WTC11 (cell line): ENCODE results near the gene OR52D1. TPM values are rescaled to one million over a fixed set of nuclear protein-coding genes. Genes with fewer than 3 reads are reported as not detected.

Source experiments
- ATAC-seq: fragments of 200-7000 bp; cut with Tn5 transposase; 2 replicates; pipeline ENCODE4 v1.10.0; 2021; ENCODE audit warnings: mild to moderate bottlenecking, moderate library complexity
- CTCF ChIA-PET: fragments of 300-600 bp; sonication (Branson Sonifier 250); formaldehyde crosslinking; loops from one replicate; lab custom pipeline; 2021; ENCODE audit warnings: antibody characterized with exemption; lab: Charles Lee
- POLR2A ChIA-PET: fragments of 350-600 bp; sonication (Branson Sonifier 250); formaldehyde crosslinking; loops from one replicate; lab custom pipeline; 2021; ENCODE audit warnings: antibody characterized with exemption; lab: Charles Lee
- DNase-seq: peaks from one replicate; pipeline ENCODE4 v3.0.0; 2021; ENCODE audit warnings: low spot score
- H3K27ac Mint-ChIP-seq: 2 replicates; pipeline ENCODE4 v1.8.0; 2021; ENCODE audit warnings: mixed read lengths
- H3K27me3 Mint-ChIP-seq: 2 replicates; pipeline ENCODE4 v1.8.0; 2021; ENCODE audit warnings: low read depth, mild to moderate bottlenecking, moderate library complexity, mixed read lengths
- H3K36me3 Mint-ChIP-seq: 2 replicates; pipeline ENCODE4 v1.8.0; 2021; ENCODE audit warnings: mixed read lengths
- H3K4me1 Mint-ChIP-seq: 2 replicates; pipeline ENCODE4 v1.8.0; 2022; ENCODE audit warnings: mixed read lengths
- H3K4me3 Mint-ChIP-seq: 2 replicates; pipeline ENCODE4 v1.8.0; 2021; ENCODE audit warnings: mild to moderate bottlenecking, moderate library complexity, mixed read lengths
- H3K9me3 Mint-ChIP-seq: 2 replicates; pipeline ENCODE4 v1.8.0; 2021; ENCODE audit warnings: mixed read lengths
- ERG ChIP-seq: fragments of 250-450 bp; sonication (Bioruptor Pico); IDR thresholded peaks from 2 replicates; pipeline ENCODE4 v1.8.0; 2021; ENCODE audit warnings: mild to moderate bottlenecking
- FOXK1 ChIP-seq: sonication (generic); formaldehyde crosslinking; IDR thresholded peaks from 2 replicates; pipeline ENCODE4 v1.8.0; 2022; ENCODE audit warnings: mild to moderate bottlenecking, moderate library complexity, missing genetic modification reagents
- MAX ChIP-seq: sonication (generic); formaldehyde crosslinking; IDR thresholded peaks from 2 replicates; pipeline ENCODE4 v1.8.0; 2022; ENCODE audit warnings: mild to moderate bottlenecking, missing genetic modification reagents
- NFATC4 ChIP-seq: fragments of 250-450 bp; sonication (Bioruptor Pico); IDR thresholded peaks from 2 replicates; pipeline ENCODE4 v1.9.0; 2021; ENCODE audit warnings: mild to moderate bottlenecking
- NR1H2 ChIP-seq: sonication (generic); formaldehyde crosslinking; IDR thresholded peaks from 2 replicates; pipeline ENCODE4 v1.9.0; 2021; ENCODE audit warnings: mild to moderate bottlenecking, moderate library complexity, missing genetic modification reagents
- OVOL2 ChIP-seq: fragments of 250-450 bp; sonication (Bioruptor Pico); IDR thresholded peaks from 2 replicates; pipeline ENCODE4 v1.9.0; 2021; ENCODE audit warnings: mild to moderate bottlenecking, borderline replicate concordance
- PREB ChIP-seq: sonication (generic); formaldehyde crosslinking; IDR thresholded peaks from 2 replicates; pipeline ENCODE4 v1.8.1; 2022; ENCODE audit warnings: mild to moderate bottlenecking, missing genetic modification reagents, moderate library complexity, borderline replicate concordance
- SMAD4 ChIP-seq: sonication (generic); formaldehyde crosslinking; IDR thresholded peaks from 2 replicates; pipeline ENCODE4 v1.8.0; 2022; ENCODE audit warnings: mild to moderate bottlenecking, missing genetic modification reagents
- total RNA-seq: library from RNA; stranded (reverse); gene quantifications from 3 replicates; pipeline ENCODE4 v1.2.3, GENCODE V29; 2021
- TF ChIP-seq, protein P1 (sequence below): fragments of 250-450 bp; sonication (Bioruptor Pico); IDR thresholded peaks from 2 replicates; pipeline ENCODE4 v1.9.0; 2021; ENCODE audit warnings: mild to moderate bottlenecking
- TF ChIP-seq, protein P2 (sequence below): sonication (generic); formaldehyde crosslinking; IDR thresholded peaks from 2 replicates; pipeline ENCODE4 v1.8.1; 2022; ENCODE audit warnings: missing genetic modification reagents, borderline replicate concordance
- TF ChIP-seq, protein P3 (sequence below): sonication (generic); formaldehyde crosslinking; IDR thresholded peaks from 2 replicates; pipeline ENCODE4 v1.8.0; 2022; ENCODE audit warnings: mild to moderate bottlenecking, missing genetic modification reagents
- TF ChIP-seq, protein P4 (sequence below): sonication (generic); formaldehyde crosslinking; conservative IDR thresholded peaks from 2 replicates; pipeline ENCODE4 v1.8.1; 2022; ENCODE audit warnings: mild to moderate bottlenecking, missing genetic modification reagents

OR52D1 gene
- total RNA-seq, 1 experiment from 2014 or later: not detected

DNA sequence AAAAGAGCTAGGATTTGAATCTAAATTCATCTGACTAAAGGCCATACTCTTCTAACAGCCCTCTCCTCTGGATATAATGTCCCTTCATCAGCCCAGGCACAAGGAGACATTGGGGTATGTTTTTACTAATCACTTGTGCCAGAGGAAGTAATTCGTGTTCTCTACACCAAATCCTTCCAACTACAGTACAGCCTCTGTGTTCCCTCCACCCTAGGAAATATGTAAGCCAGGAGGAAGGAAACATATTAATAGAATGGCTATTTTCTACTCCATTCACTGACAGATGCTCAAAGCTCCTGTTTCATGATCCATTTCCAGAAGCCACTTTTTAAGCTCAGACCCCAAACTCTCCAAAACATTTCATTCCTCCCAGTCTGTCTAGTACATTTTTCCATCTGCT, 40.0 kb downstream of the OR52D1 start (continued):
- TF ChIP-seq, protein P1, sequence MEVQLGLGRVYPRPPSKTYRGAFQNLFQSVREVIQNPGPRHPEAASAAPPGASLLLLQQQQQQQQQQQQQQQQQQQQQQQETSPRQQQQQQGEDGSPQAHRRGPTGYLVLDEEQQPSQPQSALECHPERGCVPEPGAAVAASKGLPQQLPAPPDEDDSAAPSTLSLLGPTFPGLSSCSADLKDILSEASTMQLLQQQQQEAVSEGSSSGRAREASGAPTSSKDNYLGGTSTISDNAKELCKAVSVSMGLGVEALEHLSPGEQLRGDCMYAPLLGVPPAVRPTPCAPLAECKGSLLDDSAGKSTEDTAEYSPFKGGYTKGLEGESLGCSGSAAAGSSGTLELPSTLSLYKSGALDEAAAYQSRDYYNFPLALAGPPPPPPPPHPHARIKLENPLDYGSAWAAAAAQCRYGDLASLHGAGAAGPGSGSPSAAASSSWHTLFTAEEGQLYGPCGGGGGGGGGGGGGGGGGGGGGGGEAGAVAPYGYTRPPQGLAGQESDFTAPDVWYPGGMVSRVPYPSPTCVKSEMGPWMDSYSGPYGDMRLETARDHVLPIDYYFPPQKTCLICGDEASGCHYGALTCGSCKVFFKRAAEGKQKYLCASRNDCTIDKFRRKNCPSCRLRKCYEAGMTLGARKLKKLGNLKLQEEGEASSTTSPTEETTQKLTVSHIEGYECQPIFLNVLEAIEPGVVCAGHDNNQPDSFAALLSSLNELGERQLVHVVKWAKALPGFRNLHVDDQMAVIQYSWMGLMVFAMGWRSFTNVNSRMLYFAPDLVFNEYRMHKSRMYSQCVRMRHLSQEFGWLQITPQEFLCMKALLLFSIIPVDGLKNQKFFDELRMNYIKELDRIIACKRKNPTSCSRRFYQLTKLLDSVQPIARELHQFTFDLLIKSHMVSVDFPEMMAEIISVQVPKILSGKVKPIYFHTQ (CRISPR knock-in tag): no peak

GRCh38 chr11:5531053-5531831, 42.8 kb downstream of the OR52D1 start:
- DNase-seq (no peak), ATAC-seq (no peak)
- ChIA-PET POLR2A (no interaction called here), CTCF (interaction anchor here (1.0 kb wide), 1 partner anchor 277 kb away, joined by 3 read pairs; no protein-coding TSS in a partner anchor)
- TF ChIP-seq NR1H2 (CRISPR knock-in tag): no peak
- TF ChIP-seq NFATC4 (CRISPR knock-in tag): no peak
- no peak for TF ChIP-seq MAX (CRISPR knock-in tag)
- TF ChIP-seq, protein P2, sequence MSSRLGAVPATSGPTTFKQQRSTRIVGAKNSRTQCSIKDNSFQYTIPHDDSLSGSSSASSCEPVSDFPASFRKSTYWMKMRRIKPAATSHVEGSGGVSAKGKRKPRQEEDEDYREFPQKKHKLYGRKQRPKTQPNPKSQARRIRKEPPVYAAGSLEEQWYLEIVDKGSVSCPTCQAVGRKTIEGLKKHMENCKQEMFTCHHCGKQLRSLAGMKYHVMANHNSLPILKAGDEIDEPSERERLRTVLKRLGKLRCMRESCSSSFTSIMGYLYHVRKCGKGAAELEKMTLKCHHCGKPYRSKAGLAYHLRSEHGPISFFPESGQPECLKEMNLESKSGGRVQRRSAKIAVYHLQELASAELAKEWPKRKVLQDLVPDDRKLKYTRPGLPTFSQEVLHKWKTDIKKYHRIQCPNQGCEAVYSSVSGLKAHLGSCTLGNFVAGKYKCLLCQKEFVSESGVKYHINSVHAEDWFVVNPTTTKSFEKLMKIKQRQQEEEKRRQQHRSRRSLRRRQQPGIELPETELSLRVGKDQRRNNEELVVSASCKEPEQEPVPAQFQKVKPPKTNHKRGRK (CRISPR knock-in tag): no peak
- TF ChIP-seq OVOL2 (CRISPR knock-in tag): no peak
- TF ChIP-seq, protein P3, sequence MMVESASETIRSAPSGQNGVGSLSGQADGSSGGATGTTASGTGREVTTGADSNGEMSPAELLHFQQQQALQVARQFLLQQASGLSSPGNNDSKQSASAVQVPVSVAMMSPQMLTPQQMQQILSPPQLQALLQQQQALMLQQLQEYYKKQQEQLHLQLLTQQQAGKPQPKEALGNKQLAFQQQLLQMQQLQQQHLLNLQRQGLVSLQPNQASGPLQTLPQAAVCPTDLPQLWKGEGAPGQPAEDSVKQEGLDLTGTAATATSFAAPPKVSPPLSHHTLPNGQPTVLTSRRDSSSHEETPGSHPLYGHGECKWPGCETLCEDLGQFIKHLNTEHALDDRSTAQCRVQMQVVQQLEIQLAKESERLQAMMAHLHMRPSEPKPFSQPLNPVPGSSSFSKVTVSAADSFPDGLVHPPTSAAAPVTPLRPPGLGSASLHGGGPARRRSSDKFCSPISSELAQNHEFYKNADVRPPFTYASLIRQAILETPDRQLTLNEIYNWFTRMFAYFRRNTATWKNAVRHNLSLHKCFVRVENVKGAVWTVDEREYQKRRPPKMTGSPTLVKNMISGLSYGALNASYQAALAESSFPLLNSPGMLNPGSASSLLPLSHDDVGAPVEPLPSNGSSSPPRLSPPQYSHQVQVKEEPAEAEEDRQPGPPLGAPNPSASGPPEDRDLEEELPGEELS (CRISPR knock-in tag): no peak
- H3K36me3 Mint-ChIP-seq: no peaks in the 10 kb centered on the region
- H3K4me3 Mint-ChIP-seq: no peak overlapping the region
- no peaks in the 10 kb centered on the region for H3K4me1 Mint-ChIP-seq
- H3K27me3 Mint-ChIP-seq: peaks cover 17% of the 10 kb centered on the region
- no peak overlapping the region for H3K27ac Mint-ChIP-seq
- peaks cover 10% of the 10 kb centered on the region for H3K9me3 Mint-ChIP-seq

GRCh38 chr11:5534046-5534445, 45.6 kb downstream of the OR52D1 start:
- no peak overlapping the region for H3K4me3 Mint-ChIP-seq
- H3K9me3 Mint-ChIP-seq: 0 out of 2 replicates have a peak, but pooled peaks cover 6% of the 10 kb centered on the region
- ATAC-seq (no peak), DNase-seq (no peak)
- no peak overlapping the region for H3K27ac Mint-ChIP-seq
- H3K27me3 Mint-ChIP-seq: no peaks in the 10 kb centered on the region; the same call in none of the 2 replicates
- no peaks in the 10 kb centered on the region for H3K36me3 Mint-ChIP-seq
- no peak for TF ChIP-seq ERG (CRISPR knock-in tag)
- TF ChIP-seq, all 79 proteins: peak for 0
- POLR2A ChIA-PET: no interaction called here
- H3K4me1 Mint-ChIP-seq: no peaks in the 10 kb centered on the region
- CTCF ChIA-PET: no interaction called here

- Mint-ChIP-seq H3K9me3 (0 out of 2 replicates have a peak, but pooled peaks cover 6% of the 10 kb centered on the region), H3K27me3 (no peaks in the 10 kb centered on the region), H3K4me1 (no peaks in the 10 kb centered on the region), H3K36me3 (no peaks in the 10 kb centered on the region), H3K27ac (no peak overlapping the region), H3K4me3 (no peak overlapping the region)
- CTCF ChIA-PET: no interaction called here
- POLR2A ChIA-PET: no interaction called here
- no peak for DNase-seq
- TF ChIP-seq, protein P4, sequence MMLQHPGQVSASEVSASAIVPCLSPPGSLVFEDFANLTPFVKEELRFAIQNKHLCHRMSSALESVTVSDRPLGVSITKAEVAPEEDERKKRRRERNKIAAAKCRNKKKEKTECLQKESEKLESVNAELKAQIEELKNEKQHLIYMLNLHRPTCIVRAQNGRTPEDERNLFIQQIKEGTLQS (CRISPR knock-in tag): no peak
- TF ChIP-seq FOXK1 (CRISPR knock-in tag) (no peak), SMAD4 (CRISPR knock-in tag) (no peak), PREB (CRISPR knock-in tag) (no peak)
- TF ChIP-seq, protein P1 (CRISPR knock-in tag): no peak
- ATAC-seq: no peak
These were observed 48.0 kb downstream of the OR52D1 start for GRCh38 chr11:5536482-5536881.
